ENCODE data around the gene FAM13B.

DNA sequence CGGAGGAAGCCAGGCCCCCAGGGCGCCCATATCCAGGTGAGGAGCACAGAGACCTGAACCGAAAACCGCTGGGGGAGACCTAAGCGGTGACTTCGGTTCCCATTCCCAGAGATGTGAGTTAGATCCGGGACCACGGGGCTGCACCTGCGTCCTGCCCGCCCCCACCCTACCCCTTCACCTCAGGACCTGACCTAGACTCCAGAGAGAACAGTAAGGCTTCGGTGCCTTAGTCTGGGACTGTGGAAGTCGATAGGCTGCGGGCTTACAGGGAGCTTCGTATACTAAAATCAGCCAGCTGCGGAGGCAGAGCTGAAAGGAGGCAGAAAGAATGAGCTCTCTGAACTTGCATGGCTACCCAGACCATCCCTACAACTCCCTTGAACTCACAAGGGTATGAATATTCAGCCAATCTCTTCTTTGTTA, 518 bp upstream of the FAM13B start:
- TF ChIP-seq CTCF (IDR thresholded peaks at IDR 0.05; ENCODE audit: low read depth, low read length, poor library complexity, severe bottlenecking) (no peak), EZH2phosphoT487 (IDR thresholded peaks at IDR 0.05; ENCODE audit: borderline replicate concordance, low read length) (no peak)

Measured in DOHH2 (cell line).